Neural progenitor cell (in vitro differentiated cells): Measurements from ENCODE around the gene MACROD2. TPM values are rescaled to one million over a fixed set of nuclear protein-coding genes. Genes with fewer than 3 reads are reported as not detected.

ENCODE experiments used
- DNase-seq: peaks from one replicate; pipeline ENCODE4 v3.0.0-alpha.2; 2016; ENCODE audit warnings: low spot score
- H2AFZ ChIP-seq: fragments of 200-600 bp; sonication (generic); replicated peaks from 2 replicates; pipeline ENCODE4 v1.6.1; 2016; ENCODE audit warnings: antibody characterized with exemption
- H3F3A ChIP-seq: fragments of 200-600 bp; sonication (generic); 2 replicates; pipeline ENCODE4 v1.6.1; 2016; ENCODE audit warnings: antibody characterized with exemption, low read depth
- H3K27ac ChIP-seq: fragments of 200-600 bp; sonication (generic); 2 replicates; pipeline ENCODE4 v1.5.1; 2016; ENCODE audit warnings: mild to moderate bottlenecking
- H3K27me3 ChIP-seq: fragments of 200-600 bp; sonication (generic); 2 replicates; pipeline ENCODE4 v1.6.1; 2016; ENCODE audit warnings: mild to moderate bottlenecking, moderate library complexity
- H3K36me3 ChIP-seq: fragments of 200-600 bp; sonication (generic); 2 replicates; pipeline ENCODE4 v1.5.1; 2016
- H3K4me1 ChIP-seq: fragments of 200-600 bp; sonication (generic); 2 replicates; pipeline ENCODE4 v1.6.1; 2016; ENCODE audit warnings: mixed run types
- H3K4me2 ChIP-seq: fragments of 200-600 bp; sonication (generic); 2 replicates; pipeline ENCODE4 v1.6.1; 2016
- H3K4me3 ChIP-seq: fragments of 200-600 bp; sonication (generic); 2 replicates; pipeline ENCODE4 v1.5.1; 2016
- H3K79me2 ChIP-seq: fragments of 200-600 bp; sonication (generic); 2 replicates; pipeline ENCODE4 v1.6.1; 2016; ENCODE audit warnings: low read depth
- H3K9ac ChIP-seq: fragments of 200-600 bp; sonication (generic); 2 replicates; pipeline ENCODE4 v1.6.1; 2016
- H3K9me3 ChIP-seq: fragments of 200-600 bp; sonication (generic); 2 replicates; pipeline ENCODE4 v1.5.1; 2016; ENCODE audit warnings: low read depth
- H4K20me1 ChIP-seq: fragments of 200-600 bp; sonication (generic); 2 replicates; pipeline ENCODE4 v1.6.1; 2016; ENCODE audit warnings: low read depth
- H3K27ac Mint-ChIP-seq: 3 replicates; pipeline ENCODE4 v1.8.0; 2021; ENCODE audit warnings: mixed read lengths
- H3K27me3 Mint-ChIP-seq: 2 replicates; pipeline ENCODE4 v1.8.0; 2022; ENCODE audit warnings: low read depth, mild to moderate bottlenecking, inconsistent platforms, moderate library complexity, mixed read lengths; ENCODE audit not compliant: insufficient read depth
- H3K36me3 Mint-ChIP-seq: 3 replicates; pipeline ENCODE4 v1.8.0; 2021; ENCODE audit warnings: mixed read lengths
- H3K4me1 Mint-ChIP-seq: 3 replicates; pipeline ENCODE4 v1.8.0; 2021; ENCODE audit warnings: mixed read lengths
- H3K4me3 Mint-ChIP-seq: 3 replicates; pipeline ENCODE4 v1.8.0; 2021; ENCODE audit warnings: mild to moderate bottlenecking, moderate library complexity, mixed read lengths
- H3K9me3 Mint-ChIP-seq: 3 replicates; pipeline ENCODE4 v1.8.0; 2020; ENCODE audit warnings: mixed read lengths
- CTCF ChIP-seq: fragments of 200-600 bp; sonication (generic); IDR thresholded peaks from 2 replicates; pipeline ENCODE4 v1.5.1; 2017; ENCODE audit warnings: antibody characterized with exemption, mild to moderate bottlenecking
- EZH2 ChIP-seq: fragments of 200-600 bp; sonication (generic); IDR thresholded peaks from 2 replicates; pipeline ENCODE4 v1.6.1; 2017; ENCODE audit warnings: antibody characterized with exemption, mild to moderate bottlenecking, moderate library complexity
- EZH2phosphoT487 ChIP-seq: fragments of 200-600 bp; sonication (generic); IDR thresholded peaks from 2 replicates; pipeline ENCODE4 v1.6.1; 2017; ENCODE audit warnings: antibody characterized with exemption
- total RNA-seq: library from RNA; depleted of rRNA; stranded (reverse); fragments of >200 nt; gene quantifications from 2 replicates; pipeline ENCODE4 v1.2.3, GENCODE V29; 2015; ENCODE audit warnings: low replicate concordance

MACROD2 gene
- total RNA-seq, 1 donor from 2014 or later = 11.9 TPM

- Histone ChIP-seq H4K20me1 (no peaks in the 10 kb centered on the region), H2AFZ (no peak overlapping the region), H3K4me2 (no peak overlapping the region), H3K4me1 (no peaks in the 10 kb centered on the region), H3K4me3 (no peak overlapping the region), H3K27ac (no peak overlapping the region), H3K9me3 (no peaks in the 10 kb centered on the region), H3K36me3 (no peaks in the 10 kb centered on the region), H3F3A (no peaks in the 10 kb centered on the region), H3K79me2 (no peaks in the 10 kb centered on the region), H3K9ac (no peak overlapping the region), H3K27me3 (no peaks in the 10 kb centered on the region)
- Mint-ChIP-seq H3K36me3 (no peaks in the 10 kb centered on the region), H3K27me3 (peaks cover 3% of the 10 kb centered on the region), H3K4me3 (no peak overlapping the region), H3K9me3 (peaks cover 6% of the 10 kb centered on the region), H3K4me1 (no peaks in the 10 kb centered on the region), H3K27ac (no peak overlapping the region)
- DNase-seq = no peak
- no peak for TF ChIP-seq CTCF
- TF ChIP-seq EZH2 = no peak
- no peak for TF ChIP-seq EZH2phosphoT487
These were observed 1746.8 kb downstream of the MACROD2 start for GRCh38 chr20:15742087-15742486.

GRCh38 chr20:15742627-15743026 lies 1747.3 kb downstream of the MACROD2 start:
- Histone ChIP-seq H3K36me3 (no peaks in the 10 kb centered on the region), H4K20me1 (no peaks in the 10 kb centered on the region), H3K4me1 (no peaks in the 10 kb centered on the region), H2AFZ (no peak overlapping the region), H3K4me3 (no peak overlapping the region), H3K4me2 (no peak overlapping the region), H3K27me3 (no peaks in the 10 kb centered on the region), H3K79me2 (no peaks in the 10 kb centered on the region), H3K9me3 (no peaks in the 10 kb centered on the region), H3K27ac (no peak overlapping the region), H3F3A (no peaks in the 10 kb centered on the region), H3K9ac (no peak overlapping the region)
- Mint-ChIP-seq H3K4me3 (no peak overlapping the region), H3K4me1 (no peaks in the 10 kb centered on the region), H3K27me3 (peaks cover 3% of the 10 kb centered on the region), H3K27ac (no peak overlapping the region), H3K9me3 (peaks cover 10% of the 10 kb centered on the region), H3K36me3 (peaks cover 2% of the 10 kb centered on the region)
- TF ChIP-seq CTCF = no peak
- no peak for TF ChIP-seq EZH2phosphoT487
- TF ChIP-seq EZH2 = no peak
- no peak for DNase-seq

GRCh38 chr20:15756002-15756753 lies 1760.9 kb downstream of the MACROD2 start:
- no peaks in the 10 kb centered on the region for H3K36me3 Mint-ChIP-seq
- H3K27me3 Mint-ChIP-seq = no peaks in the 10 kb centered on the region
- no peak overlapping the region for H3K27ac Mint-ChIP-seq
- no peaks in the 10 kb centered on the region for H3K9me3 Mint-ChIP-seq
- H3F3A ChIP-seq = no peaks in the 10 kb centered on the region
- no peaks in the 10 kb centered on the region for H3K36me3 ChIP-seq
- peaks cover 11% of the 10 kb centered on the region for H3K4me1 Mint-ChIP-seq
- no peaks in the 10 kb centered on the region for H3K9me3 ChIP-seq
- no peak overlapping the region for H3K4me2 ChIP-seq
- H4K20me1 ChIP-seq = no peaks in the 10 kb centered on the region
- H3K4me1 ChIP-seq = peaks cover 3% of the 10 kb centered on the region
- H3K4me3 ChIP-seq = no peak overlapping the region
- H3K9ac ChIP-seq = no peak overlapping the region
- TF ChIP-seq EZH2phosphoT487 (no peak), CTCF (no peak), EZH2 (no peak)
- no peaks in the 10 kb centered on the region for H3K79me2 ChIP-seq
- no peak for DNase-seq
- H3K27me3 ChIP-seq = no peaks in the 10 kb centered on the region
- H3K4me3 Mint-ChIP-seq = no peak overlapping the region
- H3K27ac ChIP-seq = no peak overlapping the region
- peak overlapping the region; percentile 17 for H2AFZ ChIP-seq
